ENCODE measurements around the gene ST6GAL2. TPM values are rescaled to one million over a fixed set of nuclear protein-coding genes. Genes with fewer than 3 reads are reported as not detected.

Gene ST6GAL2, protein sequence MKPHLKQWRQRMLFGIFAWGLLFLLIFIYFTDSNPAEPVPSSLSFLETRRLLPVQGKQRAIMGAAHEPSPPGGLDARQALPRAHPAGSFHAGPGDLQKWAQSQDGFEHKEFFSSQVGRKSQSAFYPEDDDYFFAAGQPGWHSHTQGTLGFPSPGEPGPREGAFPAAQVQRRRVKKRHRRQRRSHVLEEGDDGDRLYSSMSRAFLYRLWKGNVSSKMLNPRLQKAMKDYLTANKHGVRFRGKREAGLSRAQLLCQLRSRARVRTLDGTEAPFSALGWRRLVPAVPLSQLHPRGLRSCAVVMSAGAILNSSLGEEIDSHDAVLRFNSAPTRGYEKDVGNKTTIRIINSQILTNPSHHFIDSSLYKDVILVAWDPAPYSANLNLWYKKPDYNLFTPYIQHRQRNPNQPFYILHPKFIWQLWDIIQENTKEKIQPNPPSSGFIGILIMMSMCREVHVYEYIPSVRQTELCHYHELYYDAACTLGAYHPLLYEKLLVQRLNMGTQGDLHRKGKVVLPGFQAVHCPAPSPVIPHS
- 132 and 139 TPM in 2 replicates for total RNA-seq
- long read RNA-seq, full-length matches to known transcripts = 4 of 72 reads
- long read RNA-seq, partial matches to known transcripts = 5 of 72 reads
- long read RNA-seq, other reads (novel, unspliced or antisense) = 63 of 72 reads

DNA sequence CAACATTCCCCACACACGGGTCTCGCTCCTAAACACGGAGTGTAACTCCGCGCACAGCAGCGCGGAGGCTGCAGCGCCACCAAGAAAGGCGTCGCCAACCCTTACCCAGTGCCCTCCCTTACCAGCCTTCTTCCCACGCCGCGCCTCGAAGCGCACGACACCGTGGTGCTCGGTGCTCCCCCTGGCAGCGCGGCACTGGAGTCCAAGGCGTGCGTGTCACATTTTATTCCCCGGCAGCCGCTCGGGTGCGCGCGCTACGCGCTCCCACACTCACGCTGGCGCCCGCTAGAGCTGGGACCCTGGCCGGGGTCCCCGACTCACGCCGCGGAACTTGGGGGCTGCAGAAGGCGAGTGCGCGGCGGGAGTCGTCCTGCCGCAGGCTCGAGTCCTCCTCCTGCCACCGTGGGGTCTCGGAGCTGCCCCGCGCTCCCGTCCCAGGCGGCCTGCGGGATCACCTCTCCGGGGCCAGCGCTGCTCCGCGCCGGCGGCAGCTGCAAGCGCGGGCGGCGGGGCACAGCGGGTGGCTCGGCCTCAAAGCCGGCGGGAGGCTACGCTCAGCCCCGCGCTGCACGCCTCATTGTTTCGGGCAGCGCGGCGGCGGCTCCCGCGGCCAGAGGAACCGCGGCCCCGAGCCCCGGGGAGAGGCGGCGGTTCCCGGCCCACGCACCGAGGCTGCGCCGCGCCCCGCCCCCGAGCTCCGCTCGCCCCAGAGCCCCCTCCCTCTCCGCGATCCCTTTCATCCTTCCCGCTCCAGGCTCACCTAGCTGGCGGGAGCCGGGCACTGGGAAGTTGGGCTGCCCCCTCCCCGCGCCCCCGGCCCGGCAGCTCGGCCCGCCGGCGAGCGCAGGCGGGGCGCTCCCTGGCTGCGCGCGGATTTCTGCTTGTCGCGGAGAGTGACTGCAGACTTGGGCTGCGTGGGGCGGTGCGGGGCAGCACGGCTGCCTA lies at the start of gene ST6GAL2:
TSS of gene ST6GAL2 (minus strand) at position 197 of the 945 bp plus-strand sequence. CDS start 42,190 bp downstream, outside the sequence.
- Mint-ChIP-seq H3K27ac (ENCODE audit: unreplicated experiment) (peak within 1 kb of the TSS; percentile 89), H3K4me3 (ENCODE audit: unreplicated experiment) (peak within 1 kb of the TSS; percentile 91), H3K36me3 (ENCODE audit: unreplicated experiment) (no peaks in the 10 kb centered on the region), H3K27me3 (ENCODE audit: unreplicated experiment) (no peaks in the 10 kb centered on the region), H3K4me1 (ENCODE audit: unreplicated experiment) (peaks cover 59% of the 10 kb centered on the region), H3K9me3 (ENCODE audit: unreplicated experiment) (no peaks in the 10 kb centered on the region)
- DNase-seq (ENCODE audit: extremely low spot score, unreplicated experiment) = peak; percentile 88
- TF ChIP-seq CTCF (IDR thresholded peaks at IDR 0.05) = no peak

DNA sequence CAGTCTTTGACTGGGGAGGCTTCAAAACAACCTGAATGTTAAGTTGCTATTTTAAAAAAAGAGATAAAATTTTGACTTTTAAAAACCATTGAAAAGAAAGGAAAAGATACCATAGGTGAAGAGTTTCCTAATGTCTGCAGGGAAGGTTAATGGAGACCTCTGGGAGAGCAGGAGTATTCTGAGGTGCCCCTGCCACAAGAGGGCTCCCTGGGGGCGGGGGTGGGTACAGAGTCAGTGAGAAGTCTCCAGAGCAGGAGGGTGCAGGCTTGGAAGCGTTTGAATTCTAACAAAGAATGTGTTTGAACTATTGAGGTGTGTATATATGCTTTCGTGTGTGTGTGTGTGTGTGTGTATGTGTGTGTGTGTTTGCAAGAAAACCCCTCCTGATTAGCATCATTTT lies 46.7 kb upstream of the ST6GAL2 start:
- Mint-ChIP-seq H3K36me3 (ENCODE audit: unreplicated experiment) (no peaks in the 10 kb centered on the region), H3K27me3 (ENCODE audit: unreplicated experiment) (no peaks in the 10 kb centered on the region), H3K27ac (ENCODE audit: unreplicated experiment) (no peak overlapping the region), H3K4me1 (ENCODE audit: unreplicated experiment) (peaks cover 2% of the 10 kb centered on the region), H3K9me3 (ENCODE audit: unreplicated experiment) (peaks cover 13% of the 10 kb centered on the region), H3K4me3 (ENCODE audit: unreplicated experiment) (no peak overlapping the region)
- no peak for TF ChIP-seq CTCF (IDR thresholded peaks at IDR 0.05)
- DNase-seq (ENCODE audit: extremely low spot score, unreplicated experiment) = no peak

DNA sequence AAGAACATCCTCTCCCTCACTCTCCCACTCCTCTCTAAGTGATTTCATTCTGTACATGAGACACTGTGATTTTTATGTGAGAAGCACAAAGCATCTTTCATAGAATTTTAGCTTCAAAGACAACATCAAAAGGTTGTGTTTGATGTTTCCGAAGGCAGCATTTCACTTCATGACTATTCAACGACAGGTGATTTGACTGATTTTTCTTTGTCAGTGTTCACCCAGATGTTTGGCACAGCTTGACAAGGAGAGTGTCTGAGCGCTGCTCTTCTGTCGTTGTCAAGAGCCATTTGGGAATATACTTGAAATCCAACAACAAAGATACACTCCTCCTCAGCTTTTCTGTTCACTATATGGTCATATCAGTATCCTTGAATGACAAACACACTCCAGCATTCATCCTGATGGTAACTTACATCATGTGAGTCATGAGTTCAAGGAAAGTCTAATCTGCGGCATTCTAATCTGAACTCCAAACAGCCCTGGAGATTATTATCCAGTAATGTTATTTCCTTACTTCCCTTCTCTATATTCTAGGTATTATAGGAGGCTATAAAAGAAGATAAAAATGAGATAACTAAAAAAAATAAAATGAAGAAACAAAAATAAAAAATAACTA lies 45.9 kb upstream of the ST6GAL2 start:
- H3K4me1 Mint-ChIP-seq (ENCODE audit: unreplicated experiment) = peaks cover 2% of the 10 kb centered on the region
- H3K9me3 Mint-ChIP-seq (ENCODE audit: unreplicated experiment) = peaks cover 17% of the 10 kb centered on the region

DNA sequence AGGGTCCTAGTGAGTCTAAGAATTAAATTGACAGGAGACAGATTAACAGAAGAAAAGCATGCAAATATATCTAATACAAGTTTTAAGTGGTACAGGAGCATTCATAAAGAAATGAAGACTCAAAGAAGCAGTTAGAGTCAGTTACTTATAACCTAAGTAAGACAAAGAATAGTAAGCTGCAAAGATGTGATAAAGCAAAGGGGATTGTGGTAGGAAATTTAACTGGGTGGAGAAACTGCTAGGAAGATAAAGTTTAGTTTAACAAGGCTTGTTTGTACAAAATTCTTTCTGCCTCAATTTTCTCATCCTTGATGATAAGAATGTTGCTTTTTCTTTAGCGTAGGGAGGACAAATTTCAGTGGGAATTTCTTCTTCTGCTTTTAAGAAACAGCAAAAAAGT lies 35.5 kb upstream of the ST6GAL2 start:
- H3K4me1 Mint-ChIP-seq (ENCODE audit: unreplicated experiment) = no peaks in the 10 kb centered on the region
- peaks cover 8% of the 10 kb centered on the region for H3K36me3 Mint-ChIP-seq (ENCODE audit: unreplicated experiment)

More for the DNA sequence above, 45.9 kb upstream of the ST6GAL2 start:
- H3K4me3 Mint-ChIP-seq (ENCODE audit: unreplicated experiment) = no peak overlapping the region
- H3K27ac Mint-ChIP-seq (ENCODE audit: unreplicated experiment) = no peak overlapping the region
- H3K36me3 Mint-ChIP-seq (ENCODE audit: unreplicated experiment) = no peaks in the 10 kb centered on the region
- DNase-seq (ENCODE audit: extremely low spot score, unreplicated experiment) = no peak
- H3K27me3 Mint-ChIP-seq (ENCODE audit: unreplicated experiment) = no peaks in the 10 kb centered on the region
- TF ChIP-seq CTCF (IDR thresholded peaks at IDR 0.05) = no peak

More for the DNA sequence above, 35.5 kb upstream of the ST6GAL2 start:
- no peak for TF ChIP-seq CTCF (IDR thresholded peaks at IDR 0.05)
- Mint-ChIP-seq H3K27ac (ENCODE audit: unreplicated experiment) (no peak overlapping the region), H3K9me3 (ENCODE audit: unreplicated experiment) (peaks cover 13% of the 10 kb centered on the region), H3K27me3 (ENCODE audit: unreplicated experiment) (no peaks in the 10 kb centered on the region), H3K4me3 (ENCODE audit: unreplicated experiment) (no peak overlapping the region)
- DNase-seq (ENCODE audit: extremely low spot score, unreplicated experiment) = no peak

Data from osteocyte (in vitro differentiated cells).